ENCODE data around the gene TRO. TPM values are rescaled to one million over a fixed set of nuclear protein-coding genes. Genes with fewer than 3 reads are reported as not detected.
A peak's percentile ranks its signal among the peaks of the same experiment; 100 is the strongest.

Gene TRO
- total RNA-seq, 4 donors from 2014 or later: 16.7 to 42.1 (median 23.3) TPM

DNA sequence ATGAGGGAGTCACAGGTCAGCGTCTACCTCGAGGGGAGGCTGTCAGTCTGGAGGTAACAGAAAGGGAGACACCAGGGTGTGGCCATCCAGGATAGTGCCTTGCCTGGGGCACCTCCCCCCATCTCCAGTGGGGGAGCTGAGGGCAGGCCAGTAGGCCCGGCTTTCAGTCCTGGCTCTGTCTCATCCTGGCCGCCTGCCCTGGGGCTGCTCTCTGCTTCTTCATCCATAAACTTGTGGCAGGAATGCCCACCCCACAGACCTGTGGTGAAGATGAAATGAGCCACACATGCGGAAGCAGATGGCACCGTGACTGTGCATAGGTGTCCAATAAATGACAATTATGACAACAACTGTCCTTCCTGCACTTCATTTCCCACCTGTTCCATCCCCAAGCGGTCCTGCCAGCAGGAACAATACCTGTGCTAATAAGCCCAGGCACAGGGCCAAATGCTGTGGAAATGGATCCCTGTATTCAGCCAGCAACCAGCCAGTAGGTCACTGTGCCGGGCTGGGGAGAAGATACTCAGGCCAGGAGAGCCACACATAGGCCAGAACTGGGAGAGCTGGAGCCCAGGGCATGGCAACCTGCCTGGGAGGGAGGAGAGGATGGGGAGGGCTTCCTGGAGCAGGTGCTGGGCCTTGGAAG is 30.2 kb downstream of the TRO start:
- Histone ChIP-seq H3K9me3 (no peaks in the 10 kb centered on the region), H3K27ac (no peak overlapping the region), H3K4me3 (replicated peaks in 1 of 3) (no peak overlapping the region), H3K36me3 (no peaks in the 10 kb centered on the region), H3K4me1 (no peaks in the 10 kb centered on the region), H3K27me3 (no peaks in the 10 kb centered on the region)
- intact Hi-C loops (cut with DNase I): no loop called here
- no peak for TF ChIP-seq POLR2A (IDR thresholded peaks at IDR 0.05)
- TF ChIP-seq CTCF (IDR thresholded peaks at IDR 0.05): no peak
- WGBS, 2 donors: 60 to 66% methylated on average over 1 to 5 of the region's 8 CpGs
- peak; percentile 22 to 39 for DNase-seq

DNA sequence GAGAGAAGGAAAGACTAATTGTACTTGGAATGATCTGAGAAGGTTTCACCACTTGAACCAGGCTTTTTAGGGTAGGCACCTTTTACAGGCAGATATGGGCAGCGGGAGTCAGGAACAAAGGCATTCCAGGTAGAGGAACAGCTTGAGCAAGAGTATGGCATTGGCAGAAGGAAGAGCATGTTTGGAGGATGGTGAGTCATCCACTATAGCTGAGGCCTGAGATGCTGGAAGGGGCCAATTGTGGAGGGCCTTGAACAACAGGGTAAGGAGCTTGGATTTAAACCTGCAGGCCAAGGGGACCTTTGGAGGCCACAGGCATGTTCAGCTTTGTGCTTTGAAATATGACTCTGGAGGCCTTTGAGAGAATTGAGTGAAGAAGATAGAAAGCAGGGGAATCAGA is 41.1 kb downstream of the TRO start:
- H3K27me3 ChIP-seq: no peaks in the 10 kb centered on the region
- no peaks in the 10 kb centered on the region for H3K9me3 ChIP-seq
- intact Hi-C loops (cut with DNase I): no loop called here
- TF ChIP-seq POLR2A (IDR thresholded peaks at IDR 0.05) (no peak), CTCF (IDR thresholded peaks at IDR 0.05) (no peak)
- H3K4me3 ChIP-seq (replicated peaks in 1 of 3): no peak overlapping the region
- no peak for DNase-seq
- no peak overlapping the region for H3K27ac ChIP-seq
- H3K4me1 ChIP-seq: no peaks in the 10 kb centered on the region
- no peaks in the 10 kb centered on the region for H3K36me3 ChIP-seq
- 93 to 95% methylated on average over 1 of the region's 1 CpG for whole genome bisulfite sequencing, 2 donors

DNA sequence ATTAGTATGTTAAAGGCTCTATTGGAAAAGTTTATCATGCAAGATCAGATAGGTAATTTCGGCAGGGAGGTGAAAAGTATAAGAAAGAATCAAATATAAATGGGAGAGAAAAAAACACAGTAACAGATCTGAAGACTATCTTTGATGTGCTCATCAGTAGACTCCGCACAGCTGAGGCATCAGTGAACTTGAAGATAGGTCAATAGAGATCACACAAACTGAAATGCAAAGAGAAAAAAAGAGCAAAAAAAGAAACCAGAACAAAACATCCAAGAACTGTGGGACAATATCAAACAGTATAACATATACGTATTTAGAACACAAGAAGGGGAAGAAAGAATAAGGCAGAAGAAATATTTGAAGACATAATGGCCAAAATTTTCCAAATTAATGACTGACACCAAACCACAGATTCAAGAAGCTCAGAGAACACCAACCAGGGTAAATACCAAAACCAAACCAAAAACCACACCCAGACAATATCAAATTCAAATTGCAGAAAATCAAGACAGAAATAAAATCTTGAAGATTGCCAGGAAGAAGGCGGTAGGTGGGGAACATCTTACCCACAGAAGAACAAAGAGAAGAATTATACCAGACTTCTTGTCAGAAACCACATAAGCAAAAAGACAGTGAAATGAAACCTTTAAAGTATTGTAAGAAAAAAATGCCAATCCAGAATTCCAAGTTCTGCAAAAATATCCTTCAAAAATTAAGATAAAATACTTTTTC is 44.3 kb downstream of the TRO start:
- Histone ChIP-seq H3K9me3 (no peaks in the 10 kb centered on the region), H3K27me3 (no peaks in the 10 kb centered on the region), H3K27ac (no peak overlapping the region), H3K4me3 (replicated peaks in 1 of 3) (no peak overlapping the region), H3K36me3 (no peaks in the 10 kb centered on the region), H3K4me1 (no peaks in the 10 kb centered on the region)
- no peak for DNase-seq
- WGBS, 2 donors: 85 to 86% methylated on average over 4 of the region's 4 CpGs
- intact Hi-C loops (cut with DNase I): no loop called here
- no peak for TF ChIP-seq CTCF (IDR thresholded peaks at IDR 0.05)
- TF ChIP-seq POLR2A (IDR thresholded peaks at IDR 0.05): no peak

DNA sequence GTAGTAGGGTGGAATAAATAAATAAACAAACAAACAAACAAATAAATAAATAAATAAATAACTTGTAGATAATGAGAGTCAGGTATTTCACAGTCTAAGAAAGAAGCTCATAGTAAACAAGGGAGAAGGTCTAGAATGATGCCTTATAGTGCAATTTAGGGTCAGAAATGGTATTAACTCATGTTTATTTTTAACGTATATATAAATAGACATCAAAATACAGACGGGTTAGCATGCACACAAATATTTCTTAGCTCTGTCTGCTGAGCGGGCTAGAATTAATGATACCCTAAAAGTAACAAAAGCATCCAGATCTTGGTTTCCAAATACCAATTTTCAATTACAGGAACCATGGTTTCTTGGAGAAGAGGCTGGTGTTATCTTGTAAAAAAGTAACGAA is 56.8 kb downstream of the TRO start:
- H3K36me3 ChIP-seq: no peaks in the 10 kb centered on the region
- H3K27ac ChIP-seq: no peak overlapping the region
- intact Hi-C loops (cut with DNase I): no loop called here
- 86 to 90% methylated on average over 4 of the region's 4 CpGs for WGBS, 2 donors
- H3K4me1 ChIP-seq: no peaks in the 10 kb centered on the region
- no peak for DNase-seq
- H3K9me3 ChIP-seq: no peaks in the 10 kb centered on the region
- no peak for TF ChIP-seq POLR2A (IDR thresholded peaks at IDR 0.05)
- no peak for TF ChIP-seq CTCF (IDR thresholded peaks at IDR 0.05)
- no peak overlapping the region for H3K4me3 ChIP-seq (replicated peaks in 1 of 3)
- no peaks in the 10 kb centered on the region for H3K27me3 ChIP-seq

- Histone ChIP-seq H3K9me3 (no peaks in the 10 kb centered on the region), H3K4me1 (no peaks in the 10 kb centered on the region), H3K4me3 (replicated peaks in 1 of 3) (no peak overlapping the region), H3K36me3 (no peaks in the 10 kb centered on the region), H3K27ac (no peak overlapping the region), H3K27me3 (no peaks in the 10 kb centered on the region)
- no peak for DNase-seq
- intact Hi-C loops (cut with DNase I): no loop called here
- TF ChIP-seq POLR2A (IDR thresholded peaks at IDR 0.05) (no peak), CTCF (IDR thresholded peaks at IDR 0.05) (no peak)
Measured at GRCh38 chrX:54978448-54978847, 57.8 kb downstream of the TRO start.

Data from thyroid gland (tissue), 4 donors.